NCI-H510A treated with DMSO at 0.1 percent for 48 hours (cell line): ENCODE data around the gene PTPRC.
"Not testable (repeated sequence)": the region's sequence is repeated elsewhere in the genome, so short reads cannot be mapped to it uniquely, and the experiment has no call there.

Experiments
- DNase-seq: peaks from one replicate; lab custom pipeline; 2025; lab: John Stamatoyannopoulos, UW

Gene PTPRC, protein sequence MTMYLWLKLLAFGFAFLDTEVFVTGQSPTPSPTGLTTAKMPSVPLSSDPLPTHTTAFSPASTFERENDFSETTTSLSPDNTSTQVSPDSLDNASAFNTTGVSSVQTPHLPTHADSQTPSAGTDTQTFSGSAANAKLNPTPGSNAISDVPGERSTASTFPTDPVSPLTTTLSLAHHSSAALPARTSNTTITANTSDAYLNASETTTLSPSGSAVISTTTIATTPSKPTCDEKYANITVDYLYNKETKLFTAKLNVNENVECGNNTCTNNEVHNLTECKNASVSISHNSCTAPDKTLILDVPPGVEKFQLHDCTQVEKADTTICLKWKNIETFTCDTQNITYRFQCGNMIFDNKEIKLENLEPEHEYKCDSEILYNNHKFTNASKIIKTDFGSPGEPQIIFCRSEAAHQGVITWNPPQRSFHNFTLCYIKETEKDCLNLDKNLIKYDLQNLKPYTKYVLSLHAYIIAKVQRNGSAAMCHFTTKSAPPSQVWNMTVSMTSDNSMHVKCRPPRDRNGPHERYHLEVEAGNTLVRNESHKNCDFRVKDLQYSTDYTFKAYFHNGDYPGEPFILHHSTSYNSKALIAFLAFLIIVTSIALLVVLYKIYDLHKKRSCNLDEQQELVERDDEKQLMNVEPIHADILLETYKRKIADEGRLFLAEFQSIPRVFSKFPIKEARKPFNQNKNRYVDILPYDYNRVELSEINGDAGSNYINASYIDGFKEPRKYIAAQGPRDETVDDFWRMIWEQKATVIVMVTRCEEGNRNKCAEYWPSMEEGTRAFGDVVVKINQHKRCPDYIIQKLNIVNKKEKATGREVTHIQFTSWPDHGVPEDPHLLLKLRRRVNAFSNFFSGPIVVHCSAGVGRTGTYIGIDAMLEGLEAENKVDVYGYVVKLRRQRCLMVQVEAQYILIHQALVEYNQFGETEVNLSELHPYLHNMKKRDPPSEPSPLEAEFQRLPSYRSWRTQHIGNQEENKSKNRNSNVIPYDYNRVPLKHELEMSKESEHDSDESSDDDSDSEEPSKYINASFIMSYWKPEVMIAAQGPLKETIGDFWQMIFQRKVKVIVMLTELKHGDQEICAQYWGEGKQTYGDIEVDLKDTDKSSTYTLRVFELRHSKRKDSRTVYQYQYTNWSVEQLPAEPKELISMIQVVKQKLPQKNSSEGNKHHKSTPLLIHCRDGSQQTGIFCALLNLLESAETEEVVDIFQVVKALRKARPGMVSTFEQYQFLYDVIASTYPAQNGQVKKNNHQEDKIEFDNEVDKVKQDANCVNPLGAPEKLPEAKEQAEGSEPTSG (N-terminal part only)

DNA sequence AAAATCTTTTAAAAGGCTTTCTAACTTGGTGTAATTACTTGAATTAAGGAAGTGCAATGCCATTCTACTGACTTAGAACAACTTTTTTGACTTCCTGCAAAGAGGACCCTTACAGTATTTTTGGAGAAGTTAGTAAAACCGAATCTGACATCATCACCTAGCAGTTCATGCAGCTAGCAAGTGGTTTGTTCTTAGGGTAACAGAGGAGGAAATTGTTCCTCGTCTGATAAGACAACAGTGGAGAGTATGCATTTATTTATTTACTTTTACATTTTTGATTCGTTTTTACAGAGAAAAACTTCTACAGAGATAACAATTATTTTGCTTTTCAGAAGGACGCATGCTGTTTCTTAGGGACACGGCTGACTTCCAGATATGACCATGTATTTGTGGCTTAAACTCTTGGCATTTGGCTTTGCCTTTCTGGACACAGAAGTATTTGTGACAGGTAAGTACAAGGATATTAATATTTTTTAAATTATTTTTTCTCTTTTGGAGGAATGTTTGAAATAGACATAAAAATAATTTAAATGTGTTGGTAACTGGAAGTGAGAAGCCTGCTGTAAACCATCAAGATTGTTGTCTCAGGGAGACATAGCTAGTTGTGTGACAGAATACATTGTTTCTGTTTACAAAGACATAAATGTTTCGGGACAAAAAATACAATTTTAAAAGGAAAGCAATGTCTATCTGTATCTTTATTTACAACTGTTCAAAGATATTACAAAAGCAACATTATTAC, at the start of gene PTPRC:
PTPRC (plus strand) TSS at position 147 of the 742 bp plus-strand sequence; CDS start at position 376, 229 bp downstream.
- no peak for DNase-seq

DNA sequence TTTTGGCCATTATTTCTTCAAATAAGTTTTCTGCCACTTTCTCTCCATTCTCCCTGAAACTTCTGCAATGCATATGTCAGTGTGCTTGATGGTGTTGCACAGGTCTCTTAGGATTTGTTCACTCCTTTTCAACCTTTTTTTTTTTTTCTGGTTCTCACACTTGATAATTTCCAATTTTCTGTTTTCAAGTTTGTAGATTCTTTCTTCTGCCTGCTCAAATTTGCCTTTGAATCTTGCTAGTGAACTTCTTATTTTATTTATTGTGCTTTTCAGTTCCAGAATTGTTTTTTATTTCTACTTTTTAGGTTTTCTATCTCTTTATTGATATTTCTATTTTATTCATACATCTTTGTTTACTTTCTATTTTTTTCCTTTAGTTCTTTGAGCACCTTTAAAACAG, 48.4 kb upstream of the PTPRC start:
- no peak for DNase-seq

DNA sequence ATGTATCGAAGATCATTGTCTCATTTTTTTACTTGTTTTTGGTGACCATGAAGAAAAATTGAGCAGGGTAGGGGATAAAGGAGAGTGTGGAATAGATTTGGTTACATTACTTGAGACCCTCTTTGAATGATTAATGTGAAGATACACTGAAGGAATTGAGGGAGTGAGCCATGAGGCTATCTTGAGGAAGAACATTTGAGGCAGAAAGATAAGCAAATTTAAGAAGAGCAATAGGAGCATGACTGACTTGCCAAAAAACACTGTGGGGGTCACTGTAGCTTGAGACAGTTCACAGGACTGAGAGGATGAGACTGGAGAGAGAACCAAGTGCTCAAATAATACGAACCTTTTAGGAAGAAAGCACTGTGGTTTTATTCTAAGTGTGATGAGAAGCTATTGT, 43.1 kb upstream of the PTPRC start:
- no peak for DNase-seq

DNA sequence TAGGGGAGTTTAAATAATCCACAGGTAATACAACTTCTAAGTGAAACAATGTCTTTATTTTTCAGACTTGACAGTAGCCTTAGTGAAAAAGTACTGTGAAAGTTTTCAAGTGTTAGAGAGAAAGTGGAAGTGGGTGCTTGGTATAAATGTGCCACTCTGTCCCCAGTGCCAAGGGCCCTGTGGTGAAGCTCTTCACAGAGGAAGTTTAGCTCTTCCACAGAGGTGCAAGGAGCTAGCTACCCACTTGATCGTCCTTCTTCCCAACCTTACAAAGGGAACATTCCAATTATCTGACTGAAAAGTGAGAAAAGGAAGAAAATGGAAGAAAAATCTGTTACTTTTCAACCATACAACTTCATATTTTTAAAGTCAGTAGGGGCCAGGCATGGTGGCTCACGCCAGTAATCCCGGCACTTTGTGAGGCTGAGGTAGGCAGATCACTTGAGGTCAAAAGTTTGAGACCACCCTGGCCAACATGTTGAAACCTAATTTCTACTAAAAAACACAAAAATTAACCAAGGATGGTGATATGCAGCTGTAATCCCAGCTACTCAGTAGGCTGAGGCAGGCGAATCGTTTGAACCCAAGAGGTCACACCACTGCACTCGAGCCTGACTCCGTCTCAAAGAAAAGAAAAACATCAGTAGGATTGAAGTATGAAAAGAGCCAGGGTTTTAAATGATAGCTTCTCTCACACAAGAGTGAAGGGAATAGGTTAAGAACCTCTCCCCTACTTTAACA, 41.0 kb upstream of the PTPRC start:
- no peak for DNase-seq

DNA sequence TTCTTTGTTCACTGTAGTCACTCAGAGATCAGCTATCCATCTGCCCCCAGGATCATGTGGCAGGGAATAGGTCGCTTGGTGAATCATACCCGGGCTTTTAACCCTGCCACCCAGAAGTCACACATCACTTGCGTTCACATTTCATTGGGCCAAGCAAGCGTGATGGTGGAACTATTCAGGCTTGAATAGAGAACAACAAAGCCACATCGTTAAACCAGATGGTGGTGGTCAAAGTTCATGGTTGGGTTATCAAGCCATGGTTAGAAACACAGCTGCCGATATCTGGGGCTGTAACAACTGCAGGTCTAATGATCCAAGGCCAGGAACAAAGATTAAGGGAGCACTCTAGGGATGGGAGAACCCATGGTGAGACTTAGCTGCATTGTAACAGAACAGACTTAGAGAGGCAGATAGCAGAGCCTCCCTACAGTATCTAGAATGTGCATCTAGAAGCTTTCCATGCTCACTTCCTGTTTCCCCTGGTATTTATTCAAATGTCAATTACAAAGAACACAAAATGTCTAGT, 40.0 kb upstream of the PTPRC start:
- DNase-seq = no peak

DNA sequence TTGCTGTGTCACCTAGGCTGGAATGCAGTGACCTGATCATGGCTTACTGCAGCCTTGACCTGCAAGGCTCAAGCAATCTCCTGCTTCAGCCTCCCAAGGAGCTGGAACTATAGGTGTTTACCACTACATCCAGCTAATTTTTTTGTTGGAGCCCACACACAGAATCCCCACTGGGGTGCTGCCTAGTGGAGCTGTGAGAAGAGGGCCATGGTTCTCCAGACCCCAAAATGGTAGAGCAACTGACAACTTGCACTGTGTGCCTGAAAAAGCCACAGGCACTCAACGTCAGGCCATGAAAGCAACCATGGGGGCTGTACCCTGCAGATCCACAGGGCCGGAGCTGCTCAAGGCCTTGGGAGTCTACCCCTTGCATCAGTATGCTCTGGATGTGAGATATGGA, 39.1 kb upstream of the PTPRC start:
- DNase-seq = no peak

DNA sequence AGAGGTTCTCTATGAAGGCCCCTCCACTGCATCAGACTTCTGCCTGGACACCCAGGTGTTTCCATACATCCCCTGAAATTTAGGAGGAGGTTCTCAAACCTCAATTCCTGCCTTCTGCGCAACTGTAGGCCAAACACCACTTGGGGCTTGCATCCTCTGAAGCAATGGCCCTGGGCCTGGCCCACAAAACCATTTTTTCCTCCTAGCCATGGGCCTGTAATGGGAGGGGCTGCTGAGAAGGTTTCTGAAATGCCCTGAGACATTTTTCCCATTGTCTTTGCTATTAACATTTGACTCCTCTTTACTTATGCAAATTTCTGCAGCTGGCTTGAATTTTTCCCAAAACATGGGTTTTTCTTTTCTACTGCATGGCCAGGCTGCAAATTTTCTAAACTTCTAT, 37.9 kb upstream of the PTPRC start:
- DNase-seq = no peak

DNA sequence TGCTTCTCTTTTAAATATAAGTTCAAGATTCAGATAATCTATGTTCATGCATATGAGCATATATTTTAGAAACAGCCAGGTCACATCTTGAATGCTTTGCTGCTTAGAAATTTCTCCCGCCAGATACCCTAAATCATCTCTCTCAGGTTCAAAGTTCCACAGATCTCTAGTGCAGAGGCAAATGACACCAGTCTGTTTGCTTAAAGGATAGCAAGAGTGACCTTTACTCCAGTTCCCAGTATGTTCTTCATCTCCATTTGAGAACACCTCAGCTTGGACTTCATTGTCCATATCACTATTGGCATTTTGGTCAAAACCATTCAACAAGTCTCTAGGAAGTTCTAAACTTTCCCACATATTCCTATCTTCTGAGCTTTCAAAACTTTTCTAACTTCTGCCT, 37.5 kb upstream of the PTPRC start:
- DNase-seq = not testable (repeated sequence)

DNA sequence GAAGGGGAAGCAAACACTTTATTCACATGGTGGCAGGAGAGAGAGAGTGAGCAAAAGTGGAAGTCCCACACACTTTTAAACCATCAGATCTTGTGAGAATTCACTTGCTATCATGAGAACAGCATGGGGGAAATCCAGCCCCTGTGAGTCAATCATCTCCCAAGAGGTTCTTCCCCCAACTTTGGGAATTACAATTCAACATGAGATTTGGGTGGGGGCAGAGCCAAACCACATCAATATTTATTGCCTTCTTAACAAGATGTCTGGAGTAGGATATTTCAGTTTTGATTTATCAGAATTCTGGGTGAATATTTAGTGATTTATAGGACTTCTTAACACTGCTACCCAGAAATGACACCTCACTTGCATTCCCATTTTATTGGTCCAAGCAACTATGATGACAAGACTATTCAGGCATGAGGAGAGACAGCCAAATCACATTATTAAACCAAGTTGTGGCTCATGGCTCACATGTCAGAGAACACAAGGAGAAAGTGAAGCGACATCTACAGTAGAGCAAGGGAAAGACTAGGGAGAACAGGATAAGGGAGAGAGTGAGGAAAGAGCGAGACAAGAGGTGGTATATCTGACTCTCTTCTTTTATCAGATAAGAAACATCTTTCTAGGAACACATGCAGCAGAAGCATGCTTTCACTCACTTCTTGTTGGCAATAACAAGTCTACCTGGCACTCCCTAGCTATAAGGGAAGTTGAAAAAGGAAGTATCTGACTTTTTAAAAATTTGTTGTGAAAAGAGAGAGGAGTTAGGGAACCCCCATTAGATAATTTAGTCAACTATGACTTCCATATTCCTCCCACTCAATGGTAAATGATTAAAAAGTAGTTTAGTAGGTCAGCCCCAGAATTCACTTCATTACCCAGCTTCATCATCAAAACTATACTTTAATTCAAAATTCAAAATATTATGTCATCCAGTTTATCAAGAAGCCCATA, 36.6 kb upstream of the PTPRC start:
- DNase-seq = no peak

DNA sequence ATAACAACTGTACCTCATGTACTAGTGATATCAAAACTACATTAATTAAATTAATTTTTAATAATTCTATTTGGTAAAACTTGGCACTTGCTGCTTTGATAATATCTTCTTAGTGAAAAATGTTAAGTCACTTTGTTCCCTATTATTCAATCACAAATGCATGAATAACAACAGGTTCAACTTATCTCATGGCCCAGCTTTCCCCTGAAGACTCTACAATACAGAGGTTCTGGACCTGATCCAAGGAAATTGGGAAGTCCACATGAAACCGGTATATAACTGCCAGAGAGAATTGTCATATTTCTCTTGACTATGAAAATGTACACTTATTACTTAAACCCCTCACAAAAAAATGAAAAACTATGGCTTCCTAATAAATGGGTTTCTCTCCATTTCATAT, 33.9 kb upstream of the PTPRC start:
- DNase-seq = no peak

DNA sequence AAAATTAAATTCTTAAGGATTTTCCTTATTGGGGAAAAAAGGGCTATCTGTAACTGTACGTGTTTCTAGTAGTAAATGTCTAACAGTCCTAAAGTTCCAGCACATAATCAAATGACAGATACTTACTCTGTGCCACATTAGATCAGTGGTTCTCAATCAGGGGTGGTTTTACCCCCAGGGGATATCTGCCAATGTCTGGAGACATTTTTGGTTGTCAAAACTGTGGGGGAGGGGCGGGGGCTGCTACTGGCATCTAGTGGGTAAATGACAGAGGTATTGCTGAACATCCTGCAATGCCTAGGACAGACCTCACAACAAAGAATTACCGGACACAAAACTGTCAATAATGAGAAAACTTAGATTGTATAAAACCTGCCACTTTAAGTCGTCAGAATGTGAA, 33.4 kb upstream of the PTPRC start:
- DNase-seq = no peak

DNA sequence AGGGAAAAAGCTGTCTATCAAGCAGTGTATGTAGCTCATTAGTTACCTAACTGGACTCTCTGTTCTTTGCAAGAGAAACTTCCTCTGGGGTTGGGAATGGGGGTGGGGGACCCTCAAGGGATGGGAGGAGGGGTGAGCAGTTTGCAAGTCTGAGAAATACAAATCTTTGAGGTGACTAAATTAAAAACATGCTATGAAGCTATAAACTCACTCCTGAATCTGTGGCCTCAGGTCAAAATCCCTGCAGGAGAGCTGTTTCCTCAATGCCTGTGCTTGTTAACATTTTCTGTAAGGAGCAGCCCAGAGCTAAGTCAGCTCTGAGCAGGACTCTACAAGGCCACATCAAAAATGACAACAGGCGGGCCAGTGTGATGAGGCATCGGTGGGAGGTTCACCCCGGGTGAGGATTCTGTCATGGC, 32.8 kb upstream of the PTPRC start:
- DNase-seq = no peak

DNA sequence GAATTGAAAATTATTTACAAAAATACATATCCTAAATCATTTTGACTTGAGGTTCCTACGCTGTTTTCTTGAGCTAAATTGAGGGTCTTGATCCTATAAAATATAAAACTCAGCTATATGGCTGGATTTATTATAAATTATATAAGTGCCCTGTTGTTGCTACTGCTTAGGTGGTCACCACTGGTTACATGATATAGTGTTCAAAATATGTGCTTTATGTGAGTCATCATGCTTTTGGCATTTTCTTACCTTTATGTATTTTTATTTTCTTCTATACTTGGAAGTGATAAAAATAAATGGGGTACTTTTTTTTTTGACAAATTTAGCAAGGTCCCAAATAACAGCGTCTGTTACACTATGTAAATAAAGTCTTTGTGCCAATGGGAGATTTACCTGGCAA, 31.1 kb upstream of the PTPRC start:
- no peak for DNase-seq

DNA sequence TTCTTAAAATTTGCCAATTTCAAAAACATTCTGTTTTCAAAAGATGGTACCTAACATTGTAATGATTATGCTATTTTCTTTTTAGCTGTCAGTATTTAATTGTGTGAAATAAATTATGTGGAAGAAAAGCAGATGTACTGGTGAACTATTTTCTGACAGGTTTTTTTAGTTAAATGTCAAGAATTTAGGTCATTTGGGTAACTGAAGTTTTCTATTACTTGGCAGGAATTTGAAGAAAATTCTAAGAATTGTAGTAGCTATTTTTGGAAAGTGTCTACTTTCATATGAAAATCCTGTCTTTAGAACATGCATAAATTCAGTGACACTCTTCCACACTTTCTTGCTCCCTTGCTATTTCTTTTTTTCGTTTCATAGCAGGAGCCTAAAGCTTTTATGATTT, 28.5 kb upstream of the PTPRC start:
- DNase-seq = no peak

DNA sequence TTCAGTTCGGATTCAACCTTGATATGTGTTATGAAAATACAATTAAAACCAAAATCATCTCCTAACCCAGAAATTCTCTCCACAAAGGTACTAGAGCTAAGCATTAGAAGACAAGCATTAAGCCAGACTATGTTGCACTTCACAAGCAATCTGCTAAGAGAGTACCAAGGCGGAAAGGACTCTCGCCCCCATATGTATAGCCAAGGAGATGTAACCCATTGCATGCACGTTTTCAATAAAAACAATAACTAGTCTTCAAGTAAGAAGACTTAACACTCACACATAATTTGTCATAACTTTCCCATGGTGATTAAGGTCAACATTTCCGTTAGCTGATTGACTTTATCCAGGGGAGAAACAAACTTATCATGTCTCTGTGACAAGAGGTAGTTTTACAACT, 27.6 kb upstream of the PTPRC start:
- no peak for DNase-seq

DNA sequence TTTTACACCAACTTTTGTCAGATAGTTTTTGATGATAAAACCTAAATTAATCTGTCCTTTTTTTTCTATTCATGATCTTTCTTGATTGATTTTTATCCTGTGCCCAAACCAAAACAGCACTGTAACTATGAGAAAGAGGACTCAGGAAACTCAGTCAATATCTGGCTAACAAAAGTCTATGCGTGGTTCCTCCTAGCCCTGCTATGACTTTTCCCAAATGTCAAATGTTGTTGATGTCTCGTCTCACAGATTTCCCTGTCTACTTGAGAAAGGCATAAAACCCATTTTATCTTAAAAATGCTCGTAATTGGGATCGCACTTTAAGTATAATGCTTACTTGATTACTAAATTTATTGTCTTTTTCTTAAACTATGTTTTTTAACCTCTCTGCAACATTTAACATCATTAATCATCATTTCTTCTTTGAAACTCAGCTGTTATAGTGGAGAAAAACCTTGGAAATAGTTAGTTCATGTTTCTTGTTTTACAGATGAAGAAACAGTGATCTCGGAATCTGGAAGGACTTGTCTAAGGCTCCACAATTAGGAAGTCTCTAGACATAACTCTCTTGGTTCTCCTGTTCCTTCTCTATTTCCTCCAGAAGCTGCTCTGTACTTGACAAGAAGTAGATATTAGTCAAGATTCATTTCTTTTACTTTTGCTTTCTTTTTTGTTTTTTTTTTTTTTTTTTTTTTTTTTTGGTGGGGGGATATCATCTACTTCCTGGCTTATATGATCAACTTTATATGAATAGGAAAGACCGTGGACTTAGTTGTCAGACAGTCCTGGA, 26.2 kb upstream of the PTPRC start:
- DNase-seq = no peak

DNA sequence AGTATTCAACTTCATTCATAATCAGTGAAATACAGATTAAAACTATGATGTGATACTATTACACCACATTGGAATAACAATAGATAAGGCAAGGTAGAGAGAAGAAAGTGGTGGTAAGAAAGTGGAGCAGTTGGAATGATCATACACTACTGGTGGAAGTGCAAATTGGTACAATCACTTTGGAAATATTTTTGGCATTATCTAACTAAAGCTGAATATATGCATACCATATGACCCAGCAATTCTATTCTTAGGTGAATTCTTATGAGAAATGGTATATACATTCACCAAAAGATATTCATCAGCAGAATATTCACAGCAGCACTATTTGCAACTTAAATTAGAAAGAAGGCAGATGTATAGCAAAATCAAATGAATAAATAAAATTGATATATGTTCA, 21.4 kb upstream of the PTPRC start:
- no peak for DNase-seq

DNA sequence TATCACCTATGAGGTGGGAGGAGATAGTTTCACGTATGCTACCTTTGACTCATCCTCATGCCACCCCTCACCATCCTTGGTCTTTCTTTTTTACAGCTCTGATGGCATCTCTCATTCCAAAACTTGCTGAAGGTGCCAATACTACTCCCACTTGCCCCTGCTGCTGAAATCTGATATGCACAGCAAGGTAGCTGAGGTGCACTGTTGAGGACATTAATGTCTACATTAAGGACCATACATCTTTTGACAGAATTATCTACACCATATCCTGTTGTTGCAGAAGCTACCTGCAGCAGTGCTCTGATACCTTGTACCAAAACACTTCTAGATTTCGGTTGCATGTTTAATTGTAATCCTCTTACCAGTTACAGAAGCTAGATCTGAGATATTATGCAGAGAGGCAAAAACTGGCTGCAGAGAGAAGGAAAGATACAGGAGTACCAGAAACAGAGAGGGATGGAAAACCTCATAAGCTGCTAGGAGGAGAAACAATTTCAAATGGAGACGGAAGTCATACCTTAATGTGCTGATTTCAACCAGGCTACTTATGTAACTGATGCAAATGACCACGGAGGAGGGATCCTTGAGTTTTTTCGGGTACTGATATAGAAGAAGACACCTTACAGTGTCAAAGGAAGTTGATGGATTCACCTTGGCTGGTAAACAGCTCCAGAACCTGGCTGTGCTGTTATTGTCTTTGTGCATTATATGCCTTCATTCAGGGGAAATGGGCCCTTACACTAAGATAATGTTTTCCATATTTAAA, 19.3 kb upstream of the PTPRC start:
- no peak for DNase-seq
